ENCODE measurements around the gene COL9A3.

The COL9A3 gene

DNA sequence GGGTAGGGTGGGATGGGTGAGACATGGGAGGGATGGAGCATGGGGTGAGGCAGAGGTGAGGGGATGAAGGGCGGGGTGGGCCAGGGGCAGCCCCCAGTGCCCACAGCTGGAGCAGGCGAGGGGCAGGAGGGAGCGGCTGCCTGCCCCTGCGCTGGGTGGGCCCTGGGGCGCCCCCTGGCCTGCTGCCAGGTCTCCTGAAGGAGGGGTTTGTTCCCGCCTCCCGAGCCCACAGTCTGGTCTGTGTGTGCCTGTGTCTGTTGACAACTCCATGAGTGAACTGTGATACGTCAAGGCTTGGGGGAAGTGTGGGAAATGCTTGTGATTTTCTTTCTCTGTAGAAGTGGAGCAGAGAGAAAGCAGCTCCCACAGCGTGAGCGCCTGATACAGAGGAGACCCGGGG, 31.5 kb upstream of the COL9A3 start:
- no peak for DNase-seq (ENCODE audit: low read depth in 1 of 2, low spot score in 1 of 2)
- H3K27ac ChIP-seq (replicated peaks), result no peak overlapping the region
- H3K27me3 ChIP-seq (ENCODE audit: insufficient read depth, poor library complexity, severe bottlenecking), result no peaks in the 10 kb centered on the region
- TF ChIP-seq SPI1 (IDR thresholded peaks at IDR 0.05; ENCODE audit: borderline replicate concordance, low read depth) (no peak), GABPA (IDR thresholded peaks at IDR 0.05; ENCODE audit: low read depth) (no peak), POLR2AphosphoS5 (IDR thresholded peaks at IDR 0.05; ENCODE audit: low read depth) (no peak), REST (IDR thresholded peaks at IDR 0.05; ENCODE audit: insufficient replicate concordance, low read depth) (no peak)
- TF ChIP-seq, protein P1, sequence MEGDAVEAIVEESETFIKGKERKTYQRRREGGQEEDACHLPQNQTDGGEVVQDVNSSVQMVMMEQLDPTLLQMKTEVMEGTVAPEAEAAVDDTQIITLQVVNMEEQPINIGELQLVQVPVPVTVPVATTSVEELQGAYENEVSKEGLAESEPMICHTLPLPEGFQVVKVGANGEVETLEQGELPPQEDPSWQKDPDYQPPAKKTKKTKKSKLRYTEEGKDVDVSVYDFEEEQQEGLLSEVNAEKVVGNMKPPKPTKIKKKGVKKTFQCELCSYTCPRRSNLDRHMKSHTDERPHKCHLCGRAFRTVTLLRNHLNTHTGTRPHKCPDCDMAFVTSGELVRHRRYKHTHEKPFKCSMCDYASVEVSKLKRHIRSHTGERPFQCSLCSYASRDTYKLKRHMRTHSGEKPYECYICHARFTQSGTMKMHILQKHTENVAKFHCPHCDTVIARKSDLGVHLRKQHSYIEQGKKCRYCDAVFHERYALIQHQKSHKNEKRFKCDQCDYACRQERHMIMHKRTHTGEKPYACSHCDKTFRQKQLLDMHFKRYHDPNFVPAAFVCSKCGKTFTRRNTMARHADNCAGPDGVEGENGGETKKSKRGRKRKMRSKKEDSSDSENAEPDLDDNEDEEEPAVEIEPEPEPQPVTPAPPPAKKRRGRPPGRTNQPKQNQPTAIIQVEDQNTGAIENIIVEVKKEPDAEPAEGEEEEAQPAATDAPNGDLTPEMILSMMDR (IDR thresholded peaks at IDR 0.05; ENCODE audit: insufficient read depth, low read length), result no peak
- no peak overlapping the region for H3K4me3 ChIP-seq (replicated peaks; ENCODE audit: insufficient read depth, low read length)

- TF ChIP-seq GABPA (IDR thresholded peaks at IDR 0.05; ENCODE audit: low read depth), result no peak
- TF ChIP-seq, protein P1 (IDR thresholded peaks at IDR 0.05; ENCODE audit: insufficient read depth, low read length), result no peak
- no peak for TF ChIP-seq SPI1 (IDR thresholded peaks at IDR 0.05; ENCODE audit: borderline replicate concordance, low read depth)
- TF ChIP-seq REST (IDR thresholded peaks at IDR 0.05; ENCODE audit: insufficient replicate concordance, low read depth), result no peak
- TF ChIP-seq POLR2AphosphoS5 (IDR thresholded peaks at IDR 0.05; ENCODE audit: low read depth), result no peak
- no peak for DNase-seq (ENCODE audit: low read depth in 1 of 2, low spot score in 1 of 2)
- H3K27ac ChIP-seq (replicated peaks), result no peak overlapping the region
- H3K4me3 ChIP-seq (replicated peaks; ENCODE audit: insufficient read depth, low read length), result no peak overlapping the region
- H3K27me3 ChIP-seq (ENCODE audit: insufficient read depth, poor library complexity, severe bottlenecking), result no peaks in the 10 kb centered on the region
Observed at GRCh38 chr20:62786157-62786556, 30.7 kb upstream of the COL9A3 start.

DNA sequence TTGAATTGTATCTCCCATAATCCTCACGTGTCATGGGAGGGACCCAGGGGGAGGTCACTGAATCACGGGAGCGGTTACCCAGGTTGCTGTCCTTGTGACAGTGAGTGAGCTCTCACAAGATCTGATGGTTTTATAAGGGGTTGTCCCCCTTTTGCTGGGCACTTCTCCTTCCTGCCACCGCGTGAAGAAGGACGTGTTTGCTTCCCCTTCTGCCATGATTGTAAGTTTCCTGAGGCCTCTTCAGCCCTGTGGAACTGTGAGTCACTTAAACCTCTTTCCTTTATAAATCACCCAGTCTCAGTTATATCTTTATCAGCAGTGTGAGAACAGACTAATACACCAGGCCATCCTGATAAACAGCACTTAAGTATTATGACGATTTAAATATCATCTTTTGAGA, 29.5 kb upstream of the COL9A3 start:
- H3K27me3 ChIP-seq (ENCODE audit: insufficient read depth, poor library complexity, severe bottlenecking), result no peaks in the 10 kb centered on the region
- no peak for TF ChIP-seq GABPA (IDR thresholded peaks at IDR 0.05; ENCODE audit: low read depth)
- 0 out of 2 replicates have a peak, but pooled peaks have one; percentile 19 for TF ChIP-seq SPI1 (IDR thresholded peaks at IDR 0.05; ENCODE audit: borderline replicate concordance, low read depth)
- H3K27ac ChIP-seq (replicated peaks), result no peak overlapping the region
- peak in 1 of 2 experiments; percentile 55 for DNase-seq (ENCODE audit: low read depth in 1 of 2, low spot score in 1 of 2)
- no peak overlapping the region for H3K4me3 ChIP-seq (replicated peaks; ENCODE audit: insufficient read depth, low read length)

- Histone ChIP-seq H3K27ac (replicated peaks) (no peak overlapping the region), H3K4me3 (replicated peaks; ENCODE audit: insufficient read depth, low read length) (no peak overlapping the region), H3K27me3 (ENCODE audit: insufficient read depth, poor library complexity, severe bottlenecking) (no peaks in the 10 kb centered on the region)
- peak; percentile 51 to 59 for DNase-seq (ENCODE audit: low read depth in 1 of 2, low spot score in 1 of 2)
- TF ChIP-seq POLR2AphosphoS5 (IDR thresholded peaks at IDR 0.05; ENCODE audit: low read depth), result no peak
- peak; percentile 14; the same call in 1 of the 2 replicates for TF ChIP-seq SPI1 (IDR thresholded peaks at IDR 0.05; ENCODE audit: borderline replicate concordance, low read depth)
Observed at GRCh38 chr20:62787866-62788265, 29.0 kb upstream of the COL9A3 start.

DNA sequence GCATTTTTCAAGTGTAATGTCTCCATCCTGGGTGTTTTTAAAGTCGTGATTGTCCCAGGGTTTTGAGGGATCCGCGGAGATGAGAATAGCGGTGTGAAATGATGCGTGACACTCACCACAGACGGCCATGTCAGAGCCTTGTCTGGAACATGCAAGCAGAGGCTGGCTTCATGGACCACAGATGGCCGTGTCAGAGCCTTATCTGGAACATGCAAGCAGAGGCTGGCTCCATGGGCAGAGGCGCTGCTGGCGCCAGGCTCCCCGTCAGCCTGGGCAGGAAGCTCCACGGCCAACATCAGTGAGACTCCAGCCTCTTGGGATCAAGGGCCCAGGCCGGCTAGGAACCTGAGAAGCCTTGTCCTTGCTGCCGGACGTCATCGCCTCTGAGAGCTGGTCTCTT, 28.2 kb upstream of the COL9A3 start:
- TF ChIP-seq POLR2AphosphoS5 (IDR thresholded peaks at IDR 0.05; ENCODE audit: low read depth) (no peak), REST (IDR thresholded peaks at IDR 0.05; ENCODE audit: insufficient replicate concordance, low read depth) (no peak), SPI1 (IDR thresholded peaks at IDR 0.05; ENCODE audit: borderline replicate concordance, low read depth) (no peak)
- Histone ChIP-seq H3K4me3 (replicated peaks; ENCODE audit: insufficient read depth, low read length) (no peak overlapping the region), H3K27ac (replicated peaks) (no peak overlapping the region), H3K27me3 (ENCODE audit: insufficient read depth, poor library complexity, severe bottlenecking) (no peaks in the 10 kb centered on the region)
- DNase-seq (ENCODE audit: low read depth in 1 of 2, low spot score in 1 of 2), result no peak

All from HL-60 (cell line).